CD14-positive monocyte (primary cell): ENCODE results near the gene MRPL4. TPM values are rescaled to one million over a fixed set of nuclear protein-coding genes. Genes with fewer than 3 reads are reported as not detected.

Experiments used
- DNase-seq, 3 donors: peaks; one replicate each; pipeline ENCODE4 v3.0.0-alpha.2; 2011 to 2022
- H2AFZ ChIP-seq: 2 replicates; pipeline ENCODE4 v1.6.0; 2012; ENCODE audit warnings: mild to moderate bottlenecking, low read depth, low read length, inconsistent platforms; ENCODE audit not compliant: insufficient read depth, poor library complexity, severe bottlenecking
- H3K27ac ChIP-seq, 2 donors: 1 replicate in 1 of 2; 2 replicates in 1 of 2; pipeline ENCODE4 v1.5.1; 2012 to 2013; ENCODE audit warnings: low read length in 2 of 2, control low read depth in 1 of 2, inconsistent platforms in 1 of 2, low read depth in 1 of 2, mild to moderate bottlenecking in 1 of 2
- H3K27me3 ChIP-seq, 2 donors: one replicate each; pipeline versions ENCODE4 v1.6.0 to v1.6.1; 2011 to 2013; ENCODE audit warnings: low read length in 2 of 2; ENCODE audit not compliant: control insufficient read depth in 2 of 2, insufficient read depth in 2 of 2
- H3K36me3 ChIP-seq, 2 donors: replicated peaks in 1 of 2; 1 replicate in 1 of 2; 2 replicates in 1 of 2; pipeline versions ENCODE4 v1.5.1 to v1.6.1; 2012 to 2013; ENCODE audit warnings: low read length in 2 of 2, control low read depth in 1 of 2, inconsistent platforms in 1 of 2, mild to moderate bottlenecking in 1 of 2; ENCODE audit not compliant: insufficient read depth in 2 of 2, control insufficient read depth in 1 of 2
- H3K4me1 ChIP-seq, 2 donors: 1 replicate in 1 of 2; 2 replicates in 1 of 2; pipeline versions ENCODE4 v1.5.1 to v1.6.1; 2012 to 2013; ENCODE audit warnings: low read length in 2 of 2, control low read depth in 1 of 2, inconsistent platforms in 1 of 2, mild to moderate bottlenecking in 1 of 2, moderate library complexity in 1 of 2; ENCODE audit not compliant: insufficient read depth in 2 of 2, control insufficient read depth in 1 of 2
- H3K4me2 ChIP-seq: replicated peaks from 2 replicates; pipeline ENCODE3; 2012; ENCODE audit warnings: low read length, moderate library complexity, mild to moderate bottlenecking; ENCODE audit not compliant: poor library complexity, severe bottlenecking; ENCODE audit errors: extremely low read depth
- H3K4me3 ChIP-seq, 3 experiments: fragments of 200-600 bp in 1 of 3; sonication (generic) in 1 of 3; replicated peaks in 1 of 3; 1 replicate in 2 of 3; 2 replicates in 1 of 3; pipeline ENCODE4 v1.5.1; 2011 to 2013; ENCODE audit warnings: low read length in 3 of 3, mild to moderate bottlenecking in 3 of 3, control low read depth in 2 of 3, low read depth in 2 of 3, inconsistent platforms in 1 of 3, moderate library complexity in 1 of 3
- H3K79me2 ChIP-seq: 2 replicates; pipeline ENCODE4 v1.6.0; 2012; ENCODE audit warnings: mild to moderate bottlenecking, control low read depth, inconsistent platforms, low read length, moderate library complexity; ENCODE audit not compliant: insufficient read depth
- H3K9ac ChIP-seq: 2 replicates; pipeline ENCODE4 v1.6.0; 2017; ENCODE audit warnings: low read length, mild to moderate bottlenecking; ENCODE audit not compliant: insufficient read depth, poor library complexity, severe bottlenecking
- H3K9me3 ChIP-seq, 2 donors: replicated peaks in 1 of 2; 1 replicate in 1 of 2; 2 replicates in 1 of 2; pipeline versions ENCODE4 v1.5.1 to v1.6.1; 2012 to 2013; ENCODE audit warnings: low read length in 2 of 2, control low read depth in 1 of 2; ENCODE audit not compliant: control insufficient read depth in 1 of 2, insufficient read depth in 1 of 2
- H4K20me1 ChIP-seq: 2 replicates; pipeline ENCODE4 v1.6.0; 2012; ENCODE audit warnings: mild to moderate bottlenecking, low read length, control low read depth, moderate library complexity; ENCODE audit not compliant: insufficient read depth
- H3K27ac Mint-ChIP-seq, 7 donors: one replicate each; pipeline ENCODE4 v1.8.0; 2020; ENCODE audit warnings: mild to moderate bottlenecking in 7 of 7, mixed read lengths in 7 of 7, moderate library complexity in 6 of 7, inconsistent platforms in 2 of 7
- H3K27me3 Mint-ChIP-seq, 3 donors: one replicate each; pipeline ENCODE4 v1.8.0; 2021 to 2022; ENCODE audit warnings: low read depth in 3 of 3, mild to moderate bottlenecking in 3 of 3, mixed read lengths in 3 of 3, moderate library complexity in 3 of 3, inconsistent platforms in 1 of 3
- H3K36me3 Mint-ChIP-seq, 2 donors: one replicate each; pipeline ENCODE4 v1.8.0; 2020; ENCODE audit warnings: mixed read lengths in 2 of 2, inconsistent platforms in 1 of 2, mild to moderate bottlenecking in 1 of 2
- H3K4me1 Mint-ChIP-seq: one replicate; pipeline ENCODE4 v1.8.0; 2020; ENCODE audit warnings: mild to moderate bottlenecking, mixed read lengths
- H3K4me3 Mint-ChIP-seq, 2 donors: one replicate each; pipeline ENCODE4 v1.8.0; 2020; ENCODE audit warnings: mild to moderate bottlenecking in 2 of 2, mixed read lengths in 2 of 2, moderate library complexity in 1 of 2
- H3K9me3 Mint-ChIP-seq, 7 donors: one replicate each; pipeline ENCODE4 v1.8.0; 2020 to 2022; ENCODE audit warnings: mixed read lengths in 7 of 7, mild to moderate bottlenecking in 6 of 7, moderate library complexity in 6 of 7, inconsistent platforms in 2 of 7
- CTCF ChIP-seq: fragments of 200-600 bp; IDR thresholded peaks from one replicate; pipeline ENCODE4 v1.8.0; 2022; ENCODE audit warnings: antibody characterized with exemption, mild to moderate bottlenecking
- WGBS: methylation state at CpG from one replicate; pipeline ENCODE4 v1.1.5; 2013; ENCODE audit warnings: missing lambda C conversion rate; ENCODE audit not compliant: insufficient coverage; 5-methylcytosine and 5-hydroxymethylcytosine counted together
- intact Hi-C, 2 donors: fragments of 100-400 bp; cut with micrococcal nuclease; formaldehyde crosslinking; loops; one replicate each; pipeline versions ENCODE4 v1.15.0 to v1.15.1; 2023
- polyA plus RNA-seq, 3 donors: library from polyadenylated mRNA; depleted of rRNA in 1 of 3; unstranded in 2 of 3; stranded (reverse) in 1 of 3; fragments of 300-500 nt in 2 of 3; fragments of >200 nt in 1 of 3; fragmentation: Illumina TruSeq in 2 of 3; gene quantifications; 1 replicate in 2 of 3; 2 replicates in 1 of 3; pipeline ENCODE4 v1.2.3, GENCODE V29; 2012 to 2021

The MRPL4 gene
- polyA plus RNA-seq, 3 donors = 20.4 to 40.2 (median 22.7) TPM

GRCh38 chr19:10260141-10260584, 8.1 kb downstream of the MRPL4 start:
- Mint-ChIP-seq H3K9me3 (peaks cover 0 to 3% (median 0%) of the 10 kb centered on the region in 7 donors), H3K27ac (peak overlapping the region in 1 of 7 donors; percentile 25), H3K27me3 (peaks cover 0 to 8% (median 1%) of the 10 kb centered on the region in 3 donors), H3K4me1 (peaks cover 1% of the 10 kb centered on the region), H3K36me3 (peaks cover 29 to 42% of the 10 kb centered on the region in 2 donors), H3K4me3 (no peak overlapping the region)
- Histone ChIP-seq H3K27ac (no peak overlapping the region), H3K79me2 (no peaks in the 10 kb centered on the region), H3K9me3 (no peaks in the 10 kb centered on the region), H3K4me1 (no peaks in the 10 kb centered on the region), H3K27me3 (no peaks in the 10 kb centered on the region), H2AFZ (no peak overlapping the region), H3K36me3 (peaks cover 36 to 39% of the 10 kb centered on the region in 2 donors), H3K4me3 (no peak overlapping the region), H4K20me1 (peaks cover 14% of the 10 kb centered on the region), H3K9ac (no peak overlapping the region), H3K4me2 (no peak overlapping the region)
- no peak for TF ChIP-seq CTCF
- intact Hi-C loops = no loop called here
- 94% methylated on average over 2 of the region's 8 CpGs for WGBS
- no peak for DNase-seq

GRCh38 chr19:10262771-10263170, 10.8 kb downstream of the MRPL4 start:
- no peaks in the 10 kb centered on the region for H3K9me3 ChIP-seq
- 100% methylated on average over 1 of the region's 7 CpGs for WGBS
- intact Hi-C loops = no loop called here

More at GRCh38 chr19:10262771-10263170, 10.8 kb downstream of the MRPL4 start:
- Histone ChIP-seq H3K4me3 (no peak overlapping the region), H3K36me3 (peaks cover 13 to 18% of the 10 kb centered on the region in 2 donors), H3K79me2 (no peaks in the 10 kb centered on the region), H3K4me2 (no peak overlapping the region), H3K27me3 (no peaks in the 10 kb centered on the region), H3K4me1 (peaks cover under 1% of the 10 kb centered on the region in 2 donors), H3K9ac (no peak overlapping the region), H3K27ac (no peak overlapping the region), H4K20me1 (peaks cover 14% of the 10 kb centered on the region), H2AFZ (no peak overlapping the region)
- Mint-ChIP-seq H3K27ac (no peak overlapping the region), H3K9me3 (peaks cover 0 to 3% (median 0%) of the 10 kb centered on the region in 7 donors), H3K4me1 (peaks cover 2% of the 10 kb centered on the region), H3K27me3 (peaks cover 1 to 8% (median 2%) of the 10 kb centered on the region in 3 donors), H3K36me3 (peaks cover 11 to 19% of the 10 kb centered on the region in 2 donors), H3K4me3 (no peak overlapping the region)
- DNase-seq = no peak
- TF ChIP-seq CTCF = no peak
